HL-60 (cell line): ENCODE measurements around the gene L3MBTL2.

ENCODE experiments used
- POLR2AphosphoS5 ChIP-seq: IDR thresholded peaks from 2 replicates; pipeline ENCODE4 v1.6.1; 2012; ENCODE audit warnings: low read depth
- TF ChIP-seq, protein P1 (sequence below): IDR thresholded peaks from one replicate; pipeline ENCODE4 v1.5.1; 2011; ENCODE audit warnings: low read length, control low read depth, inconsistent platforms; ENCODE audit not compliant: insufficient read depth

DNA sequence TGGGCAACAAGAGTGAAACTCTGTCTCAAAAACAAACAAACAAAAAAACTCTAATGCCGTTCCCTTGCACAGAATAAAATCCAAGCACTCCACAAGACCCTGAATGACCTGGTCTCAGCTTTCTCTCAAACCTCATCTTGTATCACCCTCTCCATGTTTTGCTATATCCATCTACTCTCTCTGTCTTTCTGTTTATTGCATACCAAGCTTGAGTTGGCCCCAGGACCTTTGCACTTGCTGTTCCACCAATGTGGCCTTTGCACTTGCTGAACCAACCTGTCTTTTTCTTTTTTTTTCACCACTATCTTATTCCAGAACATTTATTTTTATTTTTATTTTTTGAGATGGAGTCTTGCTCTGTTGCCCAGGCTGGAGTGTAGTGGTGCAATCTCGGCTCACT is 2.0 kb upstream of the L3MBTL2 start:
- no peak for TF ChIP-seq POLR2AphosphoS5
- TF ChIP-seq, protein P1, sequence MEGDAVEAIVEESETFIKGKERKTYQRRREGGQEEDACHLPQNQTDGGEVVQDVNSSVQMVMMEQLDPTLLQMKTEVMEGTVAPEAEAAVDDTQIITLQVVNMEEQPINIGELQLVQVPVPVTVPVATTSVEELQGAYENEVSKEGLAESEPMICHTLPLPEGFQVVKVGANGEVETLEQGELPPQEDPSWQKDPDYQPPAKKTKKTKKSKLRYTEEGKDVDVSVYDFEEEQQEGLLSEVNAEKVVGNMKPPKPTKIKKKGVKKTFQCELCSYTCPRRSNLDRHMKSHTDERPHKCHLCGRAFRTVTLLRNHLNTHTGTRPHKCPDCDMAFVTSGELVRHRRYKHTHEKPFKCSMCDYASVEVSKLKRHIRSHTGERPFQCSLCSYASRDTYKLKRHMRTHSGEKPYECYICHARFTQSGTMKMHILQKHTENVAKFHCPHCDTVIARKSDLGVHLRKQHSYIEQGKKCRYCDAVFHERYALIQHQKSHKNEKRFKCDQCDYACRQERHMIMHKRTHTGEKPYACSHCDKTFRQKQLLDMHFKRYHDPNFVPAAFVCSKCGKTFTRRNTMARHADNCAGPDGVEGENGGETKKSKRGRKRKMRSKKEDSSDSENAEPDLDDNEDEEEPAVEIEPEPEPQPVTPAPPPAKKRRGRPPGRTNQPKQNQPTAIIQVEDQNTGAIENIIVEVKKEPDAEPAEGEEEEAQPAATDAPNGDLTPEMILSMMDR = no peak
